Astrocyte (in vitro differentiated cells and primary cell): ENCODE results near the gene HMGN3. TPM values are rescaled to one million over a fixed set of nuclear protein-coding genes. Genes with fewer than 3 reads are reported as not detected.
A peak's percentile ranks its signal among the peaks of the same experiment; 100 is the strongest.

ENCODE experiments used
- DNase-seq: peaks from one replicate; pipeline ENCODE4 v3.0.0-alpha.2; 2010; ENCODE audit warnings: low read depth
- FAIRE-seq: peaks from 2 replicates; lab custom pipeline; 2011; peaks lifted over from hg19 to GRCh38; lab: Jason Lieb, UNC
- H2AFZ ChIP-seq: 2 replicates; pipeline ENCODE4 v1.6.0; 2012; ENCODE audit warnings: low read depth, low read length, inconsistent platforms
- H3K27ac ChIP-seq: 2 replicates; pipeline ENCODE4 v1.5.1; 2011; ENCODE audit warnings: low read depth, low read length, inconsistent platforms
- H3K27me3 ChIP-seq: 2 replicates; pipeline ENCODE4 v1.6.0; 2011; ENCODE audit warnings: low read length, inconsistent platforms; ENCODE audit not compliant: insufficient read depth
- H3K36me3 ChIP-seq: 2 replicates; pipeline ENCODE4 v1.5.1; 2011; ENCODE audit warnings: low read length, inconsistent platforms; ENCODE audit not compliant: insufficient read depth
- H3K4me1 ChIP-seq: 2 replicates; pipeline ENCODE4 v1.5.1; 2011; ENCODE audit warnings: low read length, inconsistent platforms; ENCODE audit not compliant: insufficient read depth
- H3K4me2 ChIP-seq: 2 replicates; pipeline ENCODE4 v1.6.0; 2012; ENCODE audit warnings: low read length, inconsistent platforms
- H3K4me3 ChIP-seq: 2 replicates; pipeline ENCODE4 v1.5.1; 2011; ENCODE audit warnings: low read depth, mild to moderate bottlenecking, low read length, inconsistent platforms; ENCODE audit not compliant: insufficient read depth
- H3K79me2 ChIP-seq: 2 replicates; pipeline ENCODE4 v1.6.0; 2012; ENCODE audit warnings: mild to moderate bottlenecking, low read length, inconsistent platforms; ENCODE audit not compliant: insufficient read depth
- H3K9ac ChIP-seq: 2 replicates; pipeline ENCODE4 v1.6.0; 2012; ENCODE audit warnings: mild to moderate bottlenecking, low read length, inconsistent platforms
- H3K9me3 ChIP-seq: 2 replicates; pipeline ENCODE4 v1.5.1; 2012; ENCODE audit warnings: low read depth, mild to moderate bottlenecking, low read length, inconsistent platforms; ENCODE audit not compliant: insufficient read depth
- H4K20me1 ChIP-seq: 2 replicates; pipeline ENCODE4 v1.6.0; 2012; ENCODE audit warnings: low read length, inconsistent platforms; ENCODE audit not compliant: insufficient read depth
- H3K27ac Mint-ChIP-seq: one replicate; pipeline ENCODE4 v1.8.0; 2021; ENCODE audit warnings: mild to moderate bottlenecking, mixed read lengths; ENCODE audit not compliant: unreplicated experiment
- H3K27me3 Mint-ChIP-seq: one replicate; pipeline ENCODE4 v1.8.0; 2021; ENCODE audit warnings: low read depth, mixed read lengths; ENCODE audit not compliant: unreplicated experiment
- H3K36me3 Mint-ChIP-seq: one replicate; pipeline ENCODE4 v1.8.0; 2021; ENCODE audit warnings: low read depth, mixed read lengths; ENCODE audit not compliant: unreplicated experiment
- H3K4me1 Mint-ChIP-seq: one replicate; pipeline ENCODE4 v1.8.0; 2021; ENCODE audit warnings: low read depth, mixed read lengths; ENCODE audit not compliant: unreplicated experiment
- H3K4me3 Mint-ChIP-seq: one replicate; pipeline ENCODE4 v1.8.0; 2021; ENCODE audit warnings: mild to moderate bottlenecking, moderate library complexity, mixed read lengths; ENCODE audit not compliant: unreplicated experiment
- H3K9me3 Mint-ChIP-seq: one replicate; pipeline ENCODE4 v1.8.0; 2021; ENCODE audit warnings: mild to moderate bottlenecking, mixed read lengths; ENCODE audit not compliant: unreplicated experiment
- CTCF ChIP-seq: IDR thresholded peaks from 2 replicates; pipeline ENCODE4 v1.5.1; 2011; ENCODE audit warnings: low read depth, mild to moderate bottlenecking, inconsistent platforms, low read length, moderate library complexity; ENCODE audit not compliant: insufficient read depth
- EZH2 ChIP-seq: IDR thresholded peaks from 2 replicates; pipeline ENCODE4 v1.6.1; 2012; ENCODE audit warnings: mild to moderate bottlenecking, low read length, inconsistent platforms; ENCODE audit not compliant: insufficient read depth
- total RNA-seq: library from RNA; stranded (reverse); gene quantifications from 2 replicates; pipeline ENCODE4 v1.2.1, GENCODE V29; 2021

The HMGN3 gene
- total RNA-seq, 1 donor from 2014 or later = 71.5 TPM

GRCh38 chr6:79277109-79277508, 42.6 kb upstream of the HMGN3 start:
- Mint-ChIP-seq H3K27me3 (no peaks in the 10 kb centered on the region), H3K27ac (no peak overlapping the region), H3K4me3 (no peak overlapping the region), H3K36me3 (no peaks in the 10 kb centered on the region), H3K9me3 (no peaks in the 10 kb centered on the region), H3K4me1 (peaks cover 7% of the 10 kb centered on the region)
- Histone ChIP-seq H3K4me2 (no peak overlapping the region), H3K4me1 (no peaks in the 10 kb centered on the region), H2AFZ (no peak overlapping the region), H3K9ac (no peak overlapping the region), H3K27ac (no peak overlapping the region), H3K27me3 (no peaks in the 10 kb centered on the region), H3K9me3 (no peaks in the 10 kb centered on the region), H3K79me2 (no peaks in the 10 kb centered on the region), H3K36me3 (no peaks in the 10 kb centered on the region), H4K20me1 (no peaks in the 10 kb centered on the region), H3K4me3 (no peak overlapping the region)
- no peak for TF ChIP-seq EZH2
- TF ChIP-seq CTCF = no peak
- FAIRE-seq (no peak), DNase-seq (peak; percentile 14)

- peak; percentile 80 for DNase-seq
- Histone ChIP-seq H3K9ac (no peak overlapping the region), H3K79me2 (no peaks in the 10 kb centered on the region), H3K4me2 (no peak overlapping the region), H3K4me3 (no peak overlapping the region), H3K27me3 (no peaks in the 10 kb centered on the region), H4K20me1 (no peaks in the 10 kb centered on the region), H3K36me3 (no peaks in the 10 kb centered on the region), H3K9me3 (no peaks in the 10 kb centered on the region), H2AFZ (no peak overlapping the region), H3K27ac (no peak overlapping the region), H3K4me1 (no peaks in the 10 kb centered on the region)
- H3K27ac Mint-ChIP-seq = peak overlapping the region; percentile 80
- no peaks in the 10 kb centered on the region for H3K27me3 Mint-ChIP-seq
- TF ChIP-seq EZH2 (no peak), CTCF (no peak)
- FAIRE-seq = no peak
- peaks cover 13% of the 10 kb centered on the region for H3K4me1 Mint-ChIP-seq
- no peaks in the 10 kb centered on the region for H3K9me3 Mint-ChIP-seq
- H3K4me3 Mint-ChIP-seq = no peak overlapping the region
- no peaks in the 10 kb centered on the region for H3K36me3 Mint-ChIP-seq
Measured at GRCh38 chr6:79269877-79270276, 35.4 kb upstream of the HMGN3 start.

- Histone ChIP-seq H2AFZ (no peak overlapping the region), H4K20me1 (no peaks in the 10 kb centered on the region), H3K27me3 (no peaks in the 10 kb centered on the region), H3K4me2 (no peak overlapping the region), H3K9me3 (no peaks in the 10 kb centered on the region), H3K79me2 (no peaks in the 10 kb centered on the region), H3K36me3 (no peaks in the 10 kb centered on the region), H3K9ac (no peak overlapping the region), H3K4me3 (no peak overlapping the region), H3K27ac (no peak overlapping the region), H3K4me1 (no peaks in the 10 kb centered on the region)
- no peak for TF ChIP-seq EZH2
- FAIRE-seq (no peak), DNase-seq (no peak)
- no peak overlapping the region for H3K27ac Mint-ChIP-seq
- no peaks in the 10 kb centered on the region for H3K27me3 Mint-ChIP-seq
- no peaks in the 10 kb centered on the region for H3K36me3 Mint-ChIP-seq
- peaks cover 1% of the 10 kb centered on the region for H3K9me3 Mint-ChIP-seq
- no peak overlapping the region for H3K4me3 Mint-ChIP-seq
- peaks cover 13% of the 10 kb centered on the region for H3K4me1 Mint-ChIP-seq
Measured at GRCh38 chr6:79267128-79267527, 32.6 kb upstream of the HMGN3 start.
